OCI-LY7 (cell line): ENCODE measurements around the gene NOP56. TPM values are rescaled to one million over a fixed set of nuclear protein-coding genes. Genes with fewer than 3 reads are reported as not detected.

ENCODE experiments used
- BruUV-seq: library from RNA; stranded (reverse); fragments of 400-500 nt; replicated peaks from 2 replicates; lab custom pipeline; 2021; lab: Mats Ljungman, UMichigan
- CTCF ChIA-PET: fragments of 300-600 bp; sonication (Branson Sonifier 250); formaldehyde crosslinking; loops from one replicate; lab custom pipeline; 2022; ENCODE audit warnings: antibody characterized with exemption; ENCODE audit not compliant: unreplicated experiment; lab: Charles Lee
- POLR2A ChIA-PET: fragments of 300-600 bp; sonication (Branson Sonifier 250); formaldehyde crosslinking; loops from one replicate; lab custom pipeline; 2022; ENCODE audit warnings: antibody characterized with exemption; lab: Charles Lee
- DNase-seq: peaks from one replicate; pipeline ENCODE4 v3.0.0-alpha.2; 2015; ENCODE audit warnings: low spot score
- H2AFZ ChIP-seq: fragments of 200-600 bp; sonication (generic), shearing (Covaris generic); 2 replicates; pipeline ENCODE4 v1.6.1; 2014; ENCODE audit warnings: mild to moderate bottlenecking, antibody characterized with exemption, low read length, moderate library complexity
- H3K27ac ChIP-seq: fragments of 200-600 bp; sonication (generic); 2 replicates; pipeline ENCODE4 v1.5.1; 2014; ENCODE audit warnings: mixed run types, low read depth, mild to moderate bottlenecking, moderate library complexity, low read length, inconsistent platforms; ENCODE audit not compliant: poor library complexity, severe bottlenecking
- H3K36me3 ChIP-seq: fragments of 200-600 bp; sonication (generic); 2 replicates; pipeline ENCODE4 v1.6.1; 2014; ENCODE audit warnings: mild to moderate bottlenecking, antibody characterized with exemption, low read length, moderate library complexity, mixed read lengths; ENCODE audit not compliant: insufficient read depth
- H3K4me1 ChIP-seq: fragments of 200-600 bp; sonication (generic); 2 replicates; pipeline ENCODE4 v1.5.1; 2014; ENCODE audit warnings: mild to moderate bottlenecking, low read length; ENCODE audit not compliant: insufficient read depth, poor library complexity, severe bottlenecking
- H3K4me2 ChIP-seq: fragments of 200-600 bp; sonication (generic); 2 replicates; pipeline ENCODE4 v1.6.1; 2014; ENCODE audit warnings: mild to moderate bottlenecking, low read length
- H3K4me3 ChIP-seq: fragments of 200-600 bp; sonication (generic); 2 replicates; pipeline ENCODE4 v1.5.1; 2014; ENCODE audit warnings: mild to moderate bottlenecking, low read depth, low read length; ENCODE audit not compliant: poor library complexity, severe bottlenecking
- H3K79me2 ChIP-seq: fragments of 200-600 bp; sonication (generic); 2 replicates; pipeline ENCODE4 v1.6.1; 2016; ENCODE audit warnings: low read depth, mild to moderate bottlenecking, low read length, moderate library complexity, mixed read lengths; ENCODE audit not compliant: insufficient read depth
- H3K9me2 ChIP-seq: fragments of 200-600 bp; sonication (generic); 2 replicates; pipeline ENCODE4 v1.6.1; 2016; ENCODE audit warnings: mild to moderate bottlenecking, low read length, mixed read lengths; ENCODE audit not compliant: insufficient read depth
- H3K9me3 ChIP-seq: fragments of 200-600 bp; sonication (generic); 2 replicates; pipeline ENCODE4 v1.6.1; 2014; ENCODE audit warnings: mild to moderate bottlenecking, mixed run types, low read length, mixed read lengths
- H4K20me1 ChIP-seq: fragments of 200-600 bp; sonication (generic); 2 replicates; pipeline ENCODE4 v1.6.1; 2014; ENCODE audit warnings: mild to moderate bottlenecking, antibody characterized with exemption, low read length, moderate library complexity, mixed read lengths; ENCODE audit not compliant: insufficient read depth
- EZH2phosphoT487 ChIP-seq: fragments of 200-600 bp; sonication (generic); IDR thresholded peaks from 2 replicates; pipeline ENCODE4 v1.6.1; 2018; ENCODE audit warnings: low read depth, borderline replicate concordance, mild to moderate bottlenecking, mixed run types, antibody characterized with exemption, low read length, moderate library complexity, mixed read lengths
- intact Hi-C: fragments of 100-400 bp; cut with micrococcal nuclease; formaldehyde crosslinking; loops from one replicate; pipeline ENCODE4 v1.10.0; 2022; ENCODE audit not compliant: unreplicated experiment
- total RNA-seq, 2 experiments: library from RNA; depleted of rRNA in 1 of 2; stranded (reverse); fragments of >200 nt in 1 of 2; shearing (Covaris generic) in 1 of 2; gene quantifications; 2 replicates each; pipeline ENCODE4 v1.2.3, GENCODE V29; 2014 to 2022
- TF ChIP-seq, protein P1 (sequence below): fragments of 200-600 bp; sonication (generic); conservative IDR thresholded peaks from 2 replicates; pipeline ENCODE4 v1.5.1; 2014; ENCODE audit warnings: mild to moderate bottlenecking, antibody characterized with exemption, low read length, moderate library complexity, mixed read lengths

Gene NOP56
- total RNA-seq, 2 experiments from 2014 or later: 544 to 580 TPM

DNA sequence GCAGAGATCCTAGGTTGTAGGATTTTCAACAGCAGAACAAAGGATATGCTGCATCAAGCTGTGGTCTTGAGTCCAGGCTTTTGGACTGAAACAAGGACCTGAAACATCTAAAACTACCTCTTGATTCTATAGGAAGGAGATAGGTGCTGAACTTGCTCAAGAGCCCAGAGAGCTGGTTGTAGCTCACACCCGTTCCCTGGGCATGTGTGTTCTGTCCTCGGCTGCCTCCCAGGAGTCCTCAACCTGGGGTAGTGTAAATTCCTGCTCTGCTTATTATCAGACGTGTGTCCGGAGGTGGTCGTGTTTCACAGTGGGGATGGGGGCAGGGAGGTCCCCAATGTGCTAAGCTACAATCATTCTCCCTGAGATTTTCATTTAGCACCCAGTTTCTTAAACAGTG, 4.8 kb downstream of the NOP56 start:
- peaks cover 96% of the 10 kb centered on the region for H3K36me3 ChIP-seq
- DNase-seq: no peak
- ChIA-PET POLR2A (no interaction called here), CTCF (no interaction called here)
- H3K4me3 ChIP-seq: no peak overlapping the region
- H3K9me3 ChIP-seq: no peaks in the 10 kb centered on the region
- no TSS peak for BruUV-seq
- TF ChIP-seq EZH2phosphoT487: no peak
- TF ChIP-seq, protein P1, sequence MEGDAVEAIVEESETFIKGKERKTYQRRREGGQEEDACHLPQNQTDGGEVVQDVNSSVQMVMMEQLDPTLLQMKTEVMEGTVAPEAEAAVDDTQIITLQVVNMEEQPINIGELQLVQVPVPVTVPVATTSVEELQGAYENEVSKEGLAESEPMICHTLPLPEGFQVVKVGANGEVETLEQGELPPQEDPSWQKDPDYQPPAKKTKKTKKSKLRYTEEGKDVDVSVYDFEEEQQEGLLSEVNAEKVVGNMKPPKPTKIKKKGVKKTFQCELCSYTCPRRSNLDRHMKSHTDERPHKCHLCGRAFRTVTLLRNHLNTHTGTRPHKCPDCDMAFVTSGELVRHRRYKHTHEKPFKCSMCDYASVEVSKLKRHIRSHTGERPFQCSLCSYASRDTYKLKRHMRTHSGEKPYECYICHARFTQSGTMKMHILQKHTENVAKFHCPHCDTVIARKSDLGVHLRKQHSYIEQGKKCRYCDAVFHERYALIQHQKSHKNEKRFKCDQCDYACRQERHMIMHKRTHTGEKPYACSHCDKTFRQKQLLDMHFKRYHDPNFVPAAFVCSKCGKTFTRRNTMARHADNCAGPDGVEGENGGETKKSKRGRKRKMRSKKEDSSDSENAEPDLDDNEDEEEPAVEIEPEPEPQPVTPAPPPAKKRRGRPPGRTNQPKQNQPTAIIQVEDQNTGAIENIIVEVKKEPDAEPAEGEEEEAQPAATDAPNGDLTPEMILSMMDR: no peak
- H4K20me1 ChIP-seq: peaks cover 42% of the 10 kb centered on the region
- peaks cover 26% of the 10 kb centered on the region for H3K4me1 ChIP-seq
- peaks cover 42% of the 10 kb centered on the region for H3K79me2 ChIP-seq
- no peak overlapping the region for H2AFZ ChIP-seq
- no peak overlapping the region for H3K27ac ChIP-seq
- intact Hi-C loops: loop anchor here (10.0 kb wide), 1 partner anchor 548 kb away; the partner anchor contains the start of genes DDRGK1 and ITPA
- no peak overlapping the region for H3K4me2 ChIP-seq
- no peaks in the 10 kb centered on the region for H3K9me2 ChIP-seq

DNA sequence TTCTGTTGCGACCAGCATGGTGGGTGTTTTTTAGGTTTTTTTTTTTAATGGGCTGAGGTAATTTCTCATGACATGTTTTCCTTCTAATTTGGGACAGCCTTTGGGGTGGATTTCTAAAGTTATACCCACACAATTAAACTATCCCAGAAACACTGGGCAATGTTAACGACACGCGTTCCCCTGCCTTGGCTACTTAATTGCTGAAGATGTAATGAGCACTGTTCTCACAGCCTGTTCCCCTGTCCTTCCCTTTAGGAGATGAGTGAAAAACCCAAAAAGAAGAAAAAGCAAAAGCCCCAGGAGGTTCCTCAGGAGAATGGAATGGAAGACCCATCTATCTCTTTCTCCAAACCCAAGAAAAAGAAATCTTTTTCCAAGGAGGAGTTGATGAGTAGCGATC, 5.2 kb downstream of the NOP56 start:
- intact Hi-C loops: loop anchor here (10.0 kb wide), 1 partner anchor 547 kb away; the partner anchor contains the start of genes DDRGK1 and ITPA
- Histone ChIP-seq H2AFZ (no peak overlapping the region), H3K9me3 (no peaks in the 10 kb centered on the region), H4K20me1 (peaks cover 42% of the 10 kb centered on the region), H3K4me1 (peaks cover 28% of the 10 kb centered on the region), H3K4me2 (no peak overlapping the region), H3K79me2 (peaks cover 41% of the 10 kb centered on the region), H3K4me3 (no peak overlapping the region), H3K36me3 (peaks cover 98% of the 10 kb centered on the region), H3K9me2 (no peaks in the 10 kb centered on the region), H3K27ac (no peak overlapping the region)
- no peak for DNase-seq
- POLR2A ChIA-PET: no interaction called here
- CTCF ChIA-PET: no interaction called here
- BruUV-seq: no TSS peak
- no peak for TF ChIP-seq EZH2phosphoT487
- TF ChIP-seq, protein P1: no peak
